Measurements from ENCODE around the gene CEP97.
"Not testable (repeated sequence)": the region's sequence is repeated elsewhere in the genome, so short reads cannot be mapped to it uniquely, and the experiment has no call there.

The CEP97 gene

DNA sequence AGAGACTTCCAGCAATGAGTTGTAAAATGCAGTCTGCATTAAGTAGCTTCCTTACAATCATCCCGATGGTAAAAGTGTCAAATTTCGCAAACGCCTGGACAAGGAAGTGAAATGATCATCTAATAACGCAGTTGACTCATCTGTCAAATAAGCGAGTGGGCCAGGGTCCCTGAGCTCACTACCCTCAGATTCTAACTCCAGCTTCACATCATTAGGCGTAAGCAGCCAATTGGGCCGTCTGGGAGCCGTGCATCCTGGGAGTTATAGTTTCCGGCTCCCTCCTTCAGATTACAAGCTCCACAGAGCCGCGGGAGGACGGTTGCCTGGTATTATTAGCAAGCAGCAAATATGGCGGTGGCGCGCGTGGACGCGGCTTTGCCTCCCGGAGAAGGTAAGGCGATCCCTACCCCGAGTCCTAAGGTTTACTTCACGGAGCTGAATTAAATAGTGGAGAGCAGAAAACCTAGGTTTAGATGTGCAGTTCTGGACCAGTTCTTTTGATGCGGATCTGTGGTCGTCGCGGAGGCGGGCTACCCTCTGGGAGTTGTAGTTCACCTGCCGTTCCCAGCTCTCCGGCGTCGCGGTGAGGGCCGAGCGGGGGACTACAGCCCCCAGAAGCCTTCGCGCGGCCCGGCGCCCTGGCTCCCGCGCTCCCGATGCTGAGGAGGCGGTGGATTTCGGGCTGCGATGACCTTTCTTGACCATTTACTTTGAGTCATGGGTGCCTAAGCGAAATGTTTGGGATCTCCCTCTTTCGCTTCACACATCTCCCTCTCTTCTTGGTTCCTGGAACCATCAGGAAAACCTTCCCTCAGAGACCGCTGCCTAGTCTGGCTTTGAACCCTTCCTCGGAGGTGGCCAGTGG lies at the start of gene CEP97:
Gene CEP97, plus strand, starts transcription at position 286 of the 865 bp plus-strand sequence. Its CDS starts 63 bp downstream, at position 349.
- DNase-seq: peak; percentile 86

GRCh38 chr3:101675709-101676215 lies 48.7 kb upstream of the CEP97 start:
- DNase-seq: no peak

- DNase-seq: no peak
Measured at GRCh38 chr3:101676216-101676764, 48.1 kb upstream of the CEP97 start.

DNA sequence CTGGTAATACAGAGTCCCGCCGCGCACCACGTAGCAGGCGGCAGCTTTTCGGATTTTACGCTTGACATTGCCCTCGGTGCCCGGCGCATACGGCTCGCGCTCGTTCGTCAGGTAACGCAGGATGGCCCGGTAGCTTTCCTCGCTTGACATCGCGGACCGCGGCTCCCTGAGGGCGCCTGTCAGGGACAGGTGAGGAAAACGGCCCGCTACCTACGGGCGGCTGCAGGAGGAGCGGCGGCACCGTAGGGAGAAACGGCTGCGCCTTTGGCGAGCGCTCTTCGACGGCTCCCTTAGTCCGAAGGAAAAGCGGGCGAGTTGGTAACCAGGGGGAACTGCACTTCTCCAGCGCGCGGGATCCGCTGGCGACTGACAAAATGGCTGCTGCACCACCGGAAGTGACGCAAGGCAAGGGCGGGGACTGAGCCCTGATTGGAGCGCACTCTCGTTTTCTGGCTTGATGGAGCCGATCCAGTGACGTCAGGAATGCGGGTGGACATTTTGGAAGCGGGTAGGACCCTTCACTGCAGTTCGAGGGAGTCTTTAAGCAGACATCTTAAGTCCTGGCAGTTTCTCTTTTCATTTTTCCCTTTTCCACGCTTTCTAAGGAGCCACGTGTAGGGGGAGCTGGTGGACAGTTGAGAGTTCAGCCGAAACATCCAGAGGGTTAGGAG lies 47.5 kb upstream of the CEP97 start, which contains the start of gene ZBTB11:
Gene ZBTB11, minus strand, starts transcription at position 368 of the 671 bp plus-strand sequence. Its CDS starts 218 bp downstream, at position 150.
- DNase-seq: no peak

- no peak for DNase-seq
Measured at GRCh38 chr3:101677436-101678286, 46.8 kb upstream of the CEP97 start.

GRCh38 chr3:101678837-101679236 lies 45.6 kb upstream of the CEP97 start:
- not testable (repeated sequence) for DNase-seq

GRCh38 chr3:101680466-101680865 lies 43.9 kb upstream of the CEP97 start:
- no peak for DNase-seq

DNA sequence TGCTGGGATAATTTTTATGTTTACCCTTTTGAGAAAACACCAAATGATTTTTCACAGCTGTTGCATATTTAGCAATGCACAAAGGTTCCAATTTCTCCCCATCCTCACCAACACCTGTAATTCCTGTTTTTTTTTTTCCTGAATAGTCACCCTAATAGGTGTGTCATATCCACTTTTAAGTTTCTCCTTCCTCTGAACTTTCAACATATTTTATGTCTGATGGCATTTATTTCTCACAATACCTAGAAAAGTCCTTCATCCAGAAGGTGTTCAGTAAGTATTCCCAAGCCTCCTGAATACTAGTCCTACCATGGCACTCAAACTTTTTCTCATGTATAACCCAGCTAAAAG lies 39.4 kb upstream of the CEP97 start:
- no peak for DNase-seq

DNA sequence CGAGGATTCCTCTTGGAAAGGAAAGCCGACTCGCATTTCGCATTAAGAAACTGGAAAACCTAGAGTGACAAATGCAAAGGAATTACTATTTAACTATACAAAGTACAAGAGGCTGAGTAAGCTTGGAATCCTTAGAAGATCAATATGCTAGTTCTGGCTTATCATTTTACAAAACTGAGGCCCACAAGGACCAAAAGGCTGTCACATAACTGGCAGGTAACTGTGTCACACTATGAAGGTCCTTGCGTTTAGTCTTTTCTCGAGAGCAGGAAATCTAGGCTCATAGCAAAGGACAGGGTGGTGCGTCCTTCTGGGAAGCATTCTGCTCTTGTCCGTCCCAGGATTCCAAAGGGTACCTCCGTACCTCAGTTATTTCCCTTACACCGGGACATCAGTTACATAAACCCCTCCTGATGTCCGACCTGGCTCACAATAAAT lies 38.5 kb upstream of the CEP97 start:
- no peak for DNase-seq

GRCh38 chr3:101687142-101687931 lies 37.1 kb upstream of the CEP97 start:
- DNase-seq: no peak

DNA sequence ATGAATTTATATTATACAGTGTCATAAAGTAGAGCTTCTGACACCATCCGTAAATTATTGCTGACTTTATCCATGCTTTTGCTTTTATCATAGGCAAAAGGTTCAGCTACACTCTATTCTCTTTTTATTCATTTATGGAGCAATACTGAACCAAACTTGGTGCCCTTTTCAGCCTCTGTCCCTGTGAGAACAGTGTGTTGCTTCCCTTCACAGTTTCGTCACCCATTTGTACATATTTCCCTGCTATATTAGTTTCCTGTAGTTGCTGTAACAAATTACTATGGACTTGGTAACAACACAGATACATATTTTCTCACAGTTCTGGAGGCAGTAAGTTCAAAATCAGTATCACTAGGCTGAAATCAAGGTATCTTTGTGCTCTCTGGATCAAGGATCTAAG lies 35.1 kb upstream of the CEP97 start:
- no peak for DNase-seq

DNA sequence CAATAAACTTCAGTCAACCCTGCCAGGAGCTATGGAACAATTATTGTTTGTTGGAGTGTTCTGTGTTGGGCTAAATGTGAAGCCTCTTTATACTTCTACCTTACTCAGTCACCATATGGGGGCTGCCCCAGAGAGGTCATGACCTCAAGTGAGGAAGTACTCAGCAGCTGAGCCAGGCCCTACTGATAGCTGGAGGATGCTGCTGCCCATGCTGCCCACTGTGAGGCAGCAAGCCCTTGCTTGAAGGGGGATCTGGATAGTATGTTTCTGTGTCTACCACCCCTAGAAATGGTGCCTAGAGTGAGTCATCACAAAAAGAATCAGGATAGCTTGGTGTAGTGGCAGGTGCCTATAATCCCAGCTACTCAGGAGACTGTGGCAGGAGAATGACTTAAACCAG lies 33.4 kb upstream of the CEP97 start:
- DNase-seq: no peak

DNA sequence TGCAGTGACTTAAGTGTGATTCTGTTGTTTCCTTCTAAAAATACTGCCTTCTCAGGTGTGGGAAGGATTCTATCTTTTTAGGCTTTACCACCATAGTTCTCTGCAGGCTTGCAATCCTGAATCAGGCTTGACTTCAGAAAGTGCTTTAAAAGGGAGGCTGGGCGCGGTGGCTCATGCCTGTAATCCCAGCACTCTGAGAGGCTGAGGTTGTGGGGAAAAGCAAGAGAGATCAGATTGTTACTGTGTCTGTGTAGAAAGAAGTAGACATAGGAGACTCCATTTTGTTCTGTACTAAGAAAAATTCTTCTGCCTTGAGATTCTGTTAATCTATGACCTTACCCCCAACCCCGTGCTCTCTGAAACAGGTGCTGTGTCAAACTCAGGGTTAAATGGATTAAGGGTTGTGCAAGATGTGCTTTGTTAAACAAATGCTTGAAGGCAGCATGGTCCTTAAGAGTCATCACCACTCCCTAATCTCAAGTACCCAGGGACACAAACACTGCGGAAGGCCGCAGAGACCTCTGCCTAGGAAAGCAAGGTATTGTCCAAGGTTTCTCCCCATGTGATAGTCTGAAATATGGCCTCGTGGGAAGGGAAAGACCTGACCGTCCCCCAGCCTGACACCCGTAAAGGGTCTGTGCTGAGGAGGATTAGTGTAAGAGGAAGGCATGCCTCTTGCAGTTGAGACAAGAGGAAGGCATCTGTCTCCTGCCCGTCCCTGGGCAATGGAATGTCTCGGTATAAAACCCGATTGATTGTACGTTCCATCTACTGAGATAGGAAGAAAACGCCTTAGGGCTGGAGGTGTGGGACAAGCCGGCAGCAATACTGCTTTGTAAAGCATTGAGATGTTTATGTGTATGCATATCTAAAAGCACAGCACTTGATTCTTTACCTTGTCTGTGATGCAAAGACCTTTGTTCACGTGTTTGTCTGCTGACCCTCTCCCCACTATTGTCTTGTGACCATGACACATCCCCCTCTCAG lies 32.4 kb upstream of the CEP97 start:
- DNase-seq: not testable (repeated sequence)

- not testable (repeated sequence) for DNase-seq
Measured at GRCh38 chr3:101693540-101693939, 30.9 kb upstream of the CEP97 start.

DNA sequence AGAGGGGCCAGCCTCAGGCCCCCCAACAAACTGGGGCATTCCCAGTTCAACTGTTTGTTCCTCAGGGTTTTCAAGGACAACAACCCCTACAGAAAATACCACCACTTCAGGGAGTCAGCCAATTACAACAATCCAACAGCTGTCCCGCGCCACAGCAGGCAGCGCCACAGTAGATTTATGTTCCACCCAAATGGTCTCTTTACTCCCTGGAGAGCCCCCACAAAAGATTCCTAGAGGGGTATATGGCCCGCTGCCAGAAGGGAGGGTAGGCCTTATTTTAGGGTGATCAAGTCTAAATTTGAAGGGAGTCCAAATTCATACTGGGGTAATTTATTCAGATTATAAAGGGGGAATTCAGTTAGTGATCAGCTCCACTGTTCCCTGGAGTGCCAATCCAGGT lies 29.6 kb upstream of the CEP97 start:
- DNase-seq: not testable (repeated sequence)

GRCh38 chr3:101695779-101696372 lies 28.5 kb upstream of the CEP97 start:
- no peak for DNase-seq

DNA sequence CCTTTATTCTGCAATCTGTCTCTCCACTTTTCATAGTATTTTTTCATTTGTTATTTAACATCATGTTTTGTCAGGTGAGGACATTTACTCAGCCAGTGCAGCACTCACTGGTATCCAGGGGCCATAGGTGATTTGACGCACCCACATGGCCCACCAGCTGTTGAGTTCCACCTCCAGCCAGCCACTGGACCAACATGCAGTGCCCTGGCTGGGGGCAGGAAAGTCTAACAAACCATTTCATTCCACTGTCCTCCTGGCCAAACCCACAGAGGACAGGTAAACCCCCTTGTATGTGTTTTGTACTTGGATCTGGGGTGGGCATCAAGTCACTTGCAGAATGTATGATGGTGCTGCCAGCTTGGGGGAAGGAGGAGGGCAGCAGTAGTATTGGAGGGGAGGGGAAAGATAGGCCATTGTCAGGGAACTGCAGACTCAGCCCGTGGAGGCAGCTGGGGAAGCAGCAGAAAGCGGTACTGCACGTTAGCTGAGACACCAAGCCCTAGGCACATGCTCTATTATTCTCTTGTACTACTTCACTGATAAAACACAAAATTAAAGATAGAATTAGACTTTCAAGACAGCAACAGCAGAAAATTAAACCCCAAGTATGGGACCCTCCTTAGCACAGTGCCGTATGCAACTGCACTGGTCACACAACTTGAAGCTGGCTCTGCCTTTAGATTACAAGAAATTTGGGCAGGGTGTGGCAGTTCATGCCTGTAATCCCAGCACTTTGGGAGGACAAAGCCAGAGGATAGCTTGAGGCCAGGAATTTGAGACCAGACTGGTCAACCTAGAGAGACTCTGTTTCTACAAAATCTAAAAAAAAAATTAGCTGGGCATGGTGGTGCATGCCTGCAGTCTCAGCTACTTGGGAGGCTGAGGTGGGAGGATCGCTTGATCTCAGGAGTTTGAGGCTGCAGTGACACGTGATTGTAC lies 22.4 kb upstream of the CEP97 start:
- DNase-seq: no peak

GRCh38 chr3:101702726-101703125 lies 21.7 kb upstream of the CEP97 start:
- DNase-seq: no peak

DNA sequence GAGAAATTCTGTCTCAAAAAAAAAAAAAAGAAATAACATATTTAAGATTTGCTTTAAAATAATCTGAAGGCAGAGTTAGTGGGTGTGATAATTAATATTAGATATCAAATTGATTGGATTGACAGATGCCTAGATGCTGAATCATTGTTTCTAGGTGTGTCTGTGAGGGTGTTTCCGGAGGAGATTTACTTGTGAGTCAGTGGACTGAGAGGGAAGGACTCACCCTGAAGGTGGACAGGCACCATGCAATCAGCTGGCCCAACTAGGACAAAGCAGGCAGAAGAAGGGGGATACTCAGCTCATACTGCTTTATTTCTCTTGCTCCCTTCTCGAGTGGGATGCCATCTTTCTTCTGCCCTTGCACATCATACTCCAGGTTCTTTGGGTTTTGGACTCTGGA lies 21.2 kb upstream of the CEP97 start:
- no peak for DNase-seq

Data from T1000 (cell line).